Astrocyte (in vitro differentiated cells and primary cell): Measurements from ENCODE around the gene CCAR1. TPM values are rescaled to one million over a fixed set of nuclear protein-coding genes. Genes with fewer than 3 reads are reported as not detected.

Experiments
- DNase-seq: peaks from one replicate; pipeline ENCODE4 v3.0.0-alpha.2; 2010; ENCODE audit warnings: low read depth
- FAIRE-seq: peaks from 2 replicates; lab custom pipeline; 2011; peaks lifted over from hg19 to GRCh38; lab: Jason Lieb, UNC
- H2AFZ ChIP-seq: 2 replicates; pipeline ENCODE4 v1.6.0; 2012; ENCODE audit warnings: low read depth, low read length, inconsistent platforms
- H3K27ac ChIP-seq: 2 replicates; pipeline ENCODE4 v1.5.1; 2011; ENCODE audit warnings: low read depth, low read length, inconsistent platforms
- H3K27me3 ChIP-seq: 2 replicates; pipeline ENCODE4 v1.6.0; 2011; ENCODE audit warnings: low read length, inconsistent platforms; ENCODE audit not compliant: insufficient read depth
- H3K36me3 ChIP-seq: 2 replicates; pipeline ENCODE4 v1.5.1; 2011; ENCODE audit warnings: low read length, inconsistent platforms; ENCODE audit not compliant: insufficient read depth
- H3K4me1 ChIP-seq: 2 replicates; pipeline ENCODE4 v1.5.1; 2011; ENCODE audit warnings: low read length, inconsistent platforms; ENCODE audit not compliant: insufficient read depth
- H3K4me2 ChIP-seq: 2 replicates; pipeline ENCODE4 v1.6.0; 2012; ENCODE audit warnings: low read length, inconsistent platforms
- H3K4me3 ChIP-seq: 2 replicates; pipeline ENCODE4 v1.5.1; 2011; ENCODE audit warnings: low read depth, mild to moderate bottlenecking, low read length, inconsistent platforms; ENCODE audit not compliant: insufficient read depth
- H3K79me2 ChIP-seq: 2 replicates; pipeline ENCODE4 v1.6.0; 2012; ENCODE audit warnings: mild to moderate bottlenecking, low read length, inconsistent platforms; ENCODE audit not compliant: insufficient read depth
- H3K9ac ChIP-seq: 2 replicates; pipeline ENCODE4 v1.6.0; 2012; ENCODE audit warnings: mild to moderate bottlenecking, low read length, inconsistent platforms
- H3K9me3 ChIP-seq: 2 replicates; pipeline ENCODE4 v1.5.1; 2012; ENCODE audit warnings: low read depth, mild to moderate bottlenecking, low read length, inconsistent platforms; ENCODE audit not compliant: insufficient read depth
- H4K20me1 ChIP-seq: 2 replicates; pipeline ENCODE4 v1.6.0; 2012; ENCODE audit warnings: low read length, inconsistent platforms; ENCODE audit not compliant: insufficient read depth
- H3K27ac Mint-ChIP-seq: one replicate; pipeline ENCODE4 v1.8.0; 2021; ENCODE audit warnings: mild to moderate bottlenecking, mixed read lengths; ENCODE audit not compliant: unreplicated experiment
- H3K27me3 Mint-ChIP-seq: one replicate; pipeline ENCODE4 v1.8.0; 2021; ENCODE audit warnings: low read depth, mixed read lengths; ENCODE audit not compliant: unreplicated experiment
- H3K36me3 Mint-ChIP-seq: one replicate; pipeline ENCODE4 v1.8.0; 2021; ENCODE audit warnings: low read depth, mixed read lengths; ENCODE audit not compliant: unreplicated experiment
- H3K4me1 Mint-ChIP-seq: one replicate; pipeline ENCODE4 v1.8.0; 2021; ENCODE audit warnings: low read depth, mixed read lengths; ENCODE audit not compliant: unreplicated experiment
- H3K4me3 Mint-ChIP-seq: one replicate; pipeline ENCODE4 v1.8.0; 2021; ENCODE audit warnings: mild to moderate bottlenecking, moderate library complexity, mixed read lengths; ENCODE audit not compliant: unreplicated experiment
- H3K9me3 Mint-ChIP-seq: one replicate; pipeline ENCODE4 v1.8.0; 2021; ENCODE audit warnings: mild to moderate bottlenecking, mixed read lengths; ENCODE audit not compliant: unreplicated experiment
- EZH2 ChIP-seq: IDR thresholded peaks from 2 replicates; pipeline ENCODE4 v1.6.1; 2012; ENCODE audit warnings: mild to moderate bottlenecking, low read length, inconsistent platforms; ENCODE audit not compliant: insufficient read depth
- total RNA-seq: library from RNA; stranded (reverse); gene quantifications from 2 replicates; pipeline ENCODE4 v1.2.1, GENCODE V29; 2021
- TF ChIP-seq, protein P1 (sequence below): IDR thresholded peaks from 2 replicates; pipeline ENCODE4 v1.5.1; 2011; ENCODE audit warnings: low read depth, mild to moderate bottlenecking, inconsistent platforms, low read length, moderate library complexity; ENCODE audit not compliant: insufficient read depth

CCAR1 gene
- total RNA-seq, 1 donor from 2014 or later: 72.8 TPM

DNA sequence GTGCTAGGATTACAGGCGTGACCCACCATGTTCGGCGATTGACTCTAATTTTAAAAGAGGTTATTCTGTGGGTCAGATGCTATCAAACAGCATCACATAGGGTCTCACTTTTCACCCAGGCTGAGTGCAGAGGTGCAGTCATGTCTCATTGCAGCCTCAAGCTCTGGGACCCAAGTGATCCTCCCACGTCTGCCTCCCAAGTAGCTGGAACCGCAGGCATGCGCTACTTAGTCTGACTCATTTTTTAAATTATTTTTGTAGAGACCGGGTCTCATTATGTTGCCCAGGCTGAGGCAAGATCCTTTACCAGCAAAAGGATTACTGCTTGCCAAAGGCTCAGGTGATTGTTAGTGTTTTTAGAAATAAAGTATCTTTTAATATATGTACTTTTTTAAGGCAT is 63.4 kb downstream of the CCAR1 start:
- Histone ChIP-seq H3K27ac (no peak overlapping the region), H2AFZ (no peak overlapping the region), H3K9me3 (no peaks in the 10 kb centered on the region), H3K27me3 (no peaks in the 10 kb centered on the region), H4K20me1 (peaks cover 7% of the 10 kb centered on the region), H3K4me1 (no peaks in the 10 kb centered on the region), H3K36me3 (peaks cover 48% of the 10 kb centered on the region), H3K9ac (no peak overlapping the region), H3K79me2 (peaks cover 3% of the 10 kb centered on the region), H3K4me2 (no peak overlapping the region), H3K4me3 (no peak overlapping the region)
- Mint-ChIP-seq H3K4me1 (no peaks in the 10 kb centered on the region), H3K27me3 (no peaks in the 10 kb centered on the region), H3K9me3 (no peaks in the 10 kb centered on the region), H3K27ac (no peak overlapping the region), H3K4me3 (no peak overlapping the region), H3K36me3 (peaks cover 24% of the 10 kb centered on the region)
- FAIRE-seq (no peak), DNase-seq (peak; percentile 26)
- TF ChIP-seq, protein P1, sequence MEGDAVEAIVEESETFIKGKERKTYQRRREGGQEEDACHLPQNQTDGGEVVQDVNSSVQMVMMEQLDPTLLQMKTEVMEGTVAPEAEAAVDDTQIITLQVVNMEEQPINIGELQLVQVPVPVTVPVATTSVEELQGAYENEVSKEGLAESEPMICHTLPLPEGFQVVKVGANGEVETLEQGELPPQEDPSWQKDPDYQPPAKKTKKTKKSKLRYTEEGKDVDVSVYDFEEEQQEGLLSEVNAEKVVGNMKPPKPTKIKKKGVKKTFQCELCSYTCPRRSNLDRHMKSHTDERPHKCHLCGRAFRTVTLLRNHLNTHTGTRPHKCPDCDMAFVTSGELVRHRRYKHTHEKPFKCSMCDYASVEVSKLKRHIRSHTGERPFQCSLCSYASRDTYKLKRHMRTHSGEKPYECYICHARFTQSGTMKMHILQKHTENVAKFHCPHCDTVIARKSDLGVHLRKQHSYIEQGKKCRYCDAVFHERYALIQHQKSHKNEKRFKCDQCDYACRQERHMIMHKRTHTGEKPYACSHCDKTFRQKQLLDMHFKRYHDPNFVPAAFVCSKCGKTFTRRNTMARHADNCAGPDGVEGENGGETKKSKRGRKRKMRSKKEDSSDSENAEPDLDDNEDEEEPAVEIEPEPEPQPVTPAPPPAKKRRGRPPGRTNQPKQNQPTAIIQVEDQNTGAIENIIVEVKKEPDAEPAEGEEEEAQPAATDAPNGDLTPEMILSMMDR: no peak
- TF ChIP-seq EZH2: no peak

DNA sequence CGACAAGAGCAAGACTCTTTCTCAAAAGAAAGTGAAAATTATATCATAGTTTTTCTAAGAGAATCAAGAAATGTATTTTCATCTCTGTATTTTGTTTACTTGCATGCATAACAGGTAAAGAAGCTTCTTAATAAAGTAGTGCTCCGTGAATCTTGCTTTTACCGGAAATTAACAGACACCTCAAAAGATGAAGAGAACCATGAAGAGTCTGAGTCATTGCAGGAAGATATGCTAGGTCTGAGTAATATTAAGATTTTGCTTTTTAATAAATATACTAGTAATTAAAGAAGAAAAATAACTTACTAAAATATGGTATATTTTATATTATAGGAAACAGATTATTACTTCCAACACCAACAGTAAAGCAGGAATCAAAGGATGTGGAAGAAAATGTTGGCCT is 66.8 kb downstream of the CCAR1 start:
- no peaks in the 10 kb centered on the region for H3K9me3 Mint-ChIP-seq
- Histone ChIP-seq H3K79me2 (no peaks in the 10 kb centered on the region), H3K27me3 (no peaks in the 10 kb centered on the region), H3K4me2 (no peak overlapping the region), H3K36me3 (peaks cover 47% of the 10 kb centered on the region), H2AFZ (no peak overlapping the region), H3K9ac (no peak overlapping the region), H3K4me3 (no peak overlapping the region), H3K27ac (no peak overlapping the region), H4K20me1 (peaks cover 4% of the 10 kb centered on the region), H3K9me3 (no peaks in the 10 kb centered on the region), H3K4me1 (no peaks in the 10 kb centered on the region)
- no peak overlapping the region for H3K27ac Mint-ChIP-seq
- H3K36me3 Mint-ChIP-seq: peaks cover 10% of the 10 kb centered on the region
- TF ChIP-seq, protein P1: no peak
- TF ChIP-seq EZH2: no peak
- no peak overlapping the region for H3K4me3 Mint-ChIP-seq
- no peaks in the 10 kb centered on the region for H3K27me3 Mint-ChIP-seq
- FAIRE-seq (no peak), DNase-seq (no peak)
- no peaks in the 10 kb centered on the region for H3K4me1 Mint-ChIP-seq

DNA sequence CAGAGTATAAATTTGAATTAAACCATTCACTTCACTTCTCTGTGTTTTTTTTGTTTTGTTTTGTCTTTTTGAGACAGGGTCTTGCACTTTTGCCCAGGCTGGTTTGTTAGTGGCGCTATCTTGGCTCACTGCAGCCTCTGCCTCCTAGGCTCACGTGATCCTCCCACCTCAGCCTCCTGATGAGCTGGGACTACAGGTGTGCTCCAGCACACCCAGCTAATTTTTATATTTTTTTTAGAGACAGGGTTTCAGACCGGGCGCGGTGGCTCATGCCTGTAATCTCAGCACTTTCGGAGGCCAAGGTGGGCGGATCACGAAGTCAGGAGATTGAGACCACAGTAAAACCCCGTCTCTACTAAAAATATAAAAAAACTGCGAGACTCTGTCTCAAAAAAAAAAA is 69.4 kb downstream of the CCAR1 start:
- Mint-ChIP-seq H3K27ac (no peak overlapping the region), H3K27me3 (no peaks in the 10 kb centered on the region), H3K4me3 (no peak overlapping the region), H3K9me3 (no peaks in the 10 kb centered on the region), H3K4me1 (no peaks in the 10 kb centered on the region), H3K36me3 (no peaks in the 10 kb centered on the region)
- H3K4me3 ChIP-seq: no peak overlapping the region
- H4K20me1 ChIP-seq: peaks cover 4% of the 10 kb centered on the region
- H3K27me3 ChIP-seq: no peaks in the 10 kb centered on the region
- no peaks in the 10 kb centered on the region for H3K9me3 ChIP-seq
- H3K27ac ChIP-seq: no peak overlapping the region
- no peak overlapping the region for H3K9ac ChIP-seq
- H2AFZ ChIP-seq: no peak overlapping the region
- H3K4me1 ChIP-seq: no peaks in the 10 kb centered on the region
- H3K4me2 ChIP-seq: no peak overlapping the region
- peaks cover 48% of the 10 kb centered on the region for H3K36me3 ChIP-seq
- FAIRE-seq (no peak), DNase-seq (no peak)
- no peaks in the 10 kb centered on the region for H3K79me2 ChIP-seq
- TF ChIP-seq EZH2: no peak
- TF ChIP-seq, protein P1: no peak
